Bone marrow (tissue), 2 donors: ENCODE measurements around the gene NPHP3.

Experiments
- DNase-seq, 2 donors: peaks; one replicate each; lab custom pipeline; 2025; lab: John Stamatoyannopoulos, UW

The NPHP3 gene

DNA sequence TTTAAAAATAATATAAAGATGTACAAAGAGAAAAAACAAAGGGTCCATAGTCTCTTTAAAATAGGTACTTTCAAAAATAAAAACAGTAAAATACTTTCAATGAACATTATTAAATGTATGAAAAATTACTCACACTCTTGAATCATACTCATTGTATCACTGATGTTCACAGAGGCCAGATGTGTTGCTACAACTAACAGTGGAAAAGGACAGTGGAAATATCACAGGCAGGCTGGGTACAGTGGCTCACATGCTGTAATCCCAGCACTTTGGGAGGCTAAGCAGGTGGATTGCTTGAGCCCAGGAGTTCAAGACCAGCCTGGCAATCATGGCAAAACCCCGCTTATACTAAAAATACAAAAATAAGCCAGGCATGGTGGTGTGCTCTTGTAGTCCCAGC, 26.8 kb downstream of the NPHP3 start:
- no peak for DNase-seq

DNA sequence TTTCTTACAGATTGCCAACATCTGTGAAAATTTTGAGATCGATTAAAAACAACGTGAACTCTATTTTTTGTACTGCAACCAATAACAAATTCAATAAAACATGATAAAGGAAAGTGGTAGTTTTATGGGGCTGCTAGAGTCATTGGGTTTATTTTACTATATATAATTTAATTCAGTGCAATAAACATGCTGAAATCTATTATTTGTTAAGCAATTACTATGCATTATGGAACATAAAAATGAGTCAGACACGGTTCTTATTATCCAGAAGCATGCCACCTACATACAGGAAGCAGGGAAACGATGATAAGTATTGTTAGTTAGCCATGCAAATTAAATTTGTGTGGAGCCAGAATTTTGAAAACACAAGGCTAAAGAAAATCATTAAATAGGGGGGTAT, 27.2 kb downstream of the NPHP3 start:
- no peak for DNase-seq

DNA sequence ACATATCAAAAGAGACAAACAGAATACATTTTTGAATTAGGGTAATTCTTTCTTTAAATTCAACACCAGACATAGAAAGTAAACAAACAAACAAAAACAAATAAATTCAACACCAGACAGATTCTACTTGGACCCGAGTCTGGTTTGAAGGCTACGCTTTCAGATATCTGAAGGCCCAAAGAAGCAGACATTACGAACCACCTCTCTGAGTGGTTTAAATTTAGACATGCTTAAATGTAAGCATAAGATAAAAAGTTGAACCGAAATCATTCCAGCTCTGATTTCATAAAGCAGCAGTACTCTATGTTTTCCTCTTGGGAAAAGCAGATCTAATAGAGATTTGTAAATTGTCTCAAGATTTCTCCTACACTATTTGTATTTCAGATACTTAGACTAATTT, 32.2 kb downstream of the NPHP3 start:
- no peak for DNase-seq

DNA sequence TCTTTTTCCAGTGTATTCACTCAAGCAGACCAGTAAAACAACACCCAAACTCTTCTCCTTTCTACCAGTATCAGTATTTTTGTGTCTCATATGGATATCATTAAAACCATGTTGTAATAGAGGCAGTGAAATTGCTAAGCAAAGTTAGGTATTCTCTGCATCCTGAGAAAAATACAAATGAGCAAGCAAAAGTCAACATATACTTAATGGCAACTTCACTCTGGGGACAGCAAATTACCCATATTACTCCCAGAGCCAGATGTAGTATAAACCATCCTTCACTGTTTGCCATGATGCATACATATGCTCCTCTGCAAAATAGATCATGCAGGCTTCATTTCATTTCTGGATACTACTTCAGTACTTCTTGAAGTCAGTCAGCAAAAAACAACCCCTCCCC, 40.0 kb downstream of the NPHP3 start:
- DNase-seq: no peak

DNA sequence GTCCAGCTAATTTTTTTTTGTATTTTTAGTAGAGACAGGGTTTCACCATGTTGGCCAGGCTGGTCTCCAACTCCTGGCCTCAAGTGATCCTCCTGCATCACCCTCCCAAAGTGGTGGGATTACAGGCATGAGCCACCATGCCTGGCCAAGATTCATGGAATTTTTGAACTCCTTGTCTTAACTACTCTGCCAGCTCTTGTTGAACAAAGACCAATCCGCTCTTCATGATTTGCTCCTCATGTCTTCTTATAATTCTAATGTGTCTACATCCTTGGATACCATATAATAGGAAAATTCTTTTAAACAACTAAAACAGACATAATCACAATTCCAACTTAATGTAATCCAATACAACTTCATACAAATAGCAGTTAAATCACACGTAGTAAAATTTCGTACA, 40.8 kb downstream of the NPHP3 start:
- DNase-seq: no peak

DNA sequence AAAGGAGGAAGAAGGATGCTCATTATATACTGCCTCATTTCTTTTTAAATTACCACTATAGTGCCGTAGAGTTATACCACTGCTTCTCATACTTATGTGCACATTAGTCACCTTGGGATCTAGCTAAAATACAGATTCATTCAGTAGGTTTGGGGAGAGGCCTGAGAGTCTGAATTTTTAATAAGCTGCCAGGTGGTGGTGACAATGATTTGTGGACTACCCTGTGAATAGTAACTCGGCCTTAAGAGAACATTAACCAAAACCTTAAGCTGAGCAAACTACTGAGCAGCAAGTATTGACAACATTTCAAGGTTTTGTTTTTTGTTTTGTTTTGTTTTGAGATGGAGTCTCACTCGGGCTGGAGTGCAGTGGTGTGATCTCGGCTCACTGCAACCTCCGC, 42.3 kb downstream of the NPHP3 start:
- no peak for DNase-seq

DNA sequence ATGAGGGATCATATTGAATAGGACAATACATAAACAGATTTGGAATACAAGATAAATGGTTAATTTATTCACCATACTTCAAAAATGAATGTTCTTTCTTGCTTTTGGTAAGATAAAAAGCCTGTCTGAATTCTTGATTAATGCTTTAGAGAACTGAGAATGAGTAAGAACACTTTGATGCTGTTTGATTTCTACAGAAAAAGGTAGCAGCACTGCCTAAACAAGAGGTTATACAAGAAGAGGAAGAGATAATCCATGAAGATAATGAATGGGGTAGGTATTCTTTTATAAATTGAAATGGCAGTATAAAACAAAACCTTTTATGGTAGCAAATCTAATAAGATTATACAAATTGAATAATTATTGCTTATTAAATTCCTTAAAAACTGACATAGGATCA, 46.8 kb downstream of the NPHP3 start:
- no peak for DNase-seq

DNA sequence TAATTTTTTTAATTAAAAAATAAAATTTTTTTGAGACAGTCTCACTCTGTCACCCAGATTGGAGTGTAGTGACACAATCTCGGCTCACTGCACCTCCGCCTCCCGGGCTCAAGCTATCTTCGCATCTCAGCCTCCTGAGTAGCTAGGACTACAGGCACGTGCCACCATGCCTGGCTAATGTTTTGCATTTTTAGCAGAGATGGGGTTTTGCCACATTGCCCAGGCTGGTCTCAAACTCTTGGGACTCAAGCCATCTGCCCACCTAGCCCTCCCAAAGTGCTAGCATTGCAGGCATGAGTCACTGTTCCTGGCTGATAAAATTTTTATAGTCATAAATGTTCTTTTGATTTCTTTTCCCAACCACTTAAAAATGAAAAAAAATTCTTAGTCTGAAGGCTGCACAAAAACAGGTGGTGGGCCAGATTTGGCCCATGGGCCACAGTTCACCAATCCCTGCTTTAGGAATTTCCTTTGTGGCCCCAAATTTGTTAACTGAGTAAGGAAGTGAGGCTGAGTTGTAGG, 52.9 kb downstream of the NPHP3 start:
- no peak for DNase-seq

DNA sequence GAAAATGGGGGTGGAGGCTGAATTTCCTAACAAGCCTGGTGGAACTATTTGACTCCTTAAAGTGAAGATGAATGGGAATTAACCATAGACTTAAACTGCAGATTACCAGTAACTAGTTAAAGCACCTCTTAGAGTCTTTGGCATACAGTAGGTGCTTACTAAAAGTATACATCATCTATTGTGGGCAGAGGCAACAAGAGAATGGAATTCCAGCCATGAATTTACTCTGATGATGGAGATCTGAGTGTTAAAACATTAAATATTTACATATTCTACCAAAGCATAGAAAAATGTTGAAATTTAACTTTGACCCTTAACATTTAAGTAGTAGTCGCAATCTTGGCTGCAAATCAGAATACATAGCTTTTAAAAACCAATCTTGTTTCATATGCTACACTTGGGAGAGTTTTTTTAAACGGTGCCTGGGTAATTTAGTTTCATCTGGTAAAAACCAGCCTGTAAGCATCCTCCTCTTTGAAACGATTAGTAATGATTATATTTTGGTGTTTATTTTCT, 56.9 kb downstream of the NPHP3 start:
- no peak for DNase-seq

DNA sequence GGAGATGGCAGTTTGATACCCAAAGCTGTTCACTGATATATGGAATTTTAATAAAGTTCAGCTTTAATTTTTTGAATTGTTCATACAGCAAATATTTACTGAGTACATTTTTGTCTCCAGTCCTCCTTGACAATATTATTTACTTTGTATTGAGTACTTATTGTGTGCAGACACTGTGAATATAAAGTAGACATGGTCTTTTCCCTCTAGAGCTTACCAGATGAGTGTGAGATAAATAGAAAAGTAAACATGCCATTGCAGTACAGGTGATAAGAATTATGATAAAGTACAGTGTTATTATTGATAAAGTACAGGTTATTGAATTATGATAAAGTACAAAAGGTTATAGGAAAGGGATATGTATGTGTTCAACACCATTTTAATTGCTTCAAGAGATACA, 60.0 kb downstream of the NPHP3 start:
- DNase-seq: no peak

DNA sequence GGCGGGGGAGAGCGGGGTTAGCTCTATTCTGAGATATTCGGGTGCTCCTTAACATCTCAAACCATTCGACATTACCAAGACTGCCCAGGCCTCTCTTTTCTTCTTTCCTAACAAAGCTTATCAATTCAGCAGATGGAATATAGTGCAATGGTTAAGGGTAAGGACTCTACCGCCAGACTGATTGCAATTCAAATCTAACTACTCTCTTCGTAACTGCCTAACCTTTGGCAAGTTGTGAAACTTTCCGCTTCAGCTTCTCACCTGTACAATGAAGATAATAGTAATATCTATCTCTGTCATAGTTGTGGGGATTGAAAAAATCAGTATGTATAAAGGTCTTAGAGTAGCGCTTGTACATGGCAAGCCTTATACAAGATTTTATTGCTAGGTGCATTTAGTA, 61.1 kb downstream of the NPHP3 start:
- no peak for DNase-seq

DNA sequence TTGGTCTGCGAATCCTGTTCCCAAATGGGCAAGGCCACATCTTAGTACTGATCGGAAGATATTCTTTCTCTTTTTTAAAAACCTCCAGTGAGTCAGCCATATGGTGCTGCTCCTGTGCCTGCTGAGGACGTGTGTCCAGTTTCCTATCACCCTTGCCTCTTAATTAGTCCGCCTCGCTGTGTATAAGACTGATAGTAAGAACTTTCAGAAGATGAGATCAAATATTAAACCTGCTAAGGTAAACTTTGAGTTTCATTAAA, 61.5 kb downstream of the NPHP3 start:
- peak in 1 of 2 donors; percentile 30 for DNase-seq

DNA sequence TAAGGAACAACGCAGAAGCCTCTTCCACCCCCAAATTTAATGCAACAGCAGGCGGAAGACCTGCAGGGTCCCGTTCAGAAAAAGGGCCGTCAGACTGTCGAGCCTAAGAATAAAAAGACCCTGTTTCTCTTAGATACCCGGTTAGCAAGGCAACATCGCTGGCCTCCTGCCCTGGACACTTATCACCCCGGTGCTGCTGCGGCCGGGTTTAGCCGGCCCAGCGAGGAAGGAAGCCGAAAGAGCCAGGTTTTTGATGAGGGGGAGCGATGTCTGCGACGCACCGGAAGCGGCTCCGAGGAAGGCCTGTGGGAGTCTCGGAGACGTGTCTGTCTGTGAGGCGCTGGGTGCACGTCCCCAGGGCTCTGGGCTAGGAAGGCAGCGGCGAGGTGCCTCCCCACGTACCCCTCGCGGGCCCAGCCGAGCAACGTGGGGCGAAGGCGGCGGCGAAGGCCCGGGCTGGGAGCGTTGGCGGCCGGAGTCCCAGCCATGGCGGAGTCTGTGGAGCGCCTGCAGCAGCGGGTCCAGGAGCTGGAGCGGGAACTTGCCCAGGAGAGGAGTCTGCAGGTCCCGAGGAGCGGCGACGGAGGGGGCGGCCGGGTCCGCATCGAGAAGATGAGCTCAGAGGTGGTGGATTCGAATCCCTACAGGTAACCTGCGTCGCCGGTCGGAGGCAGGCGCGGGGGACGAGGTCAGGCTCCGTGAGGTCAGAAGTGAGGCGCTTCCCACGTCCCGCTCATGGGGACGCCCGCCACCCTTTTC, 62.0 kb downstream of the NPHP3 start, which contains the start of gene UBA5:
TSS of gene UBA5 (plus strand) at position 278 of the 759 bp plus-strand sequence. CDS start at position 487, 209 bp downstream.
- DNase-seq: peak; percentile 38 to 62

DNA sequence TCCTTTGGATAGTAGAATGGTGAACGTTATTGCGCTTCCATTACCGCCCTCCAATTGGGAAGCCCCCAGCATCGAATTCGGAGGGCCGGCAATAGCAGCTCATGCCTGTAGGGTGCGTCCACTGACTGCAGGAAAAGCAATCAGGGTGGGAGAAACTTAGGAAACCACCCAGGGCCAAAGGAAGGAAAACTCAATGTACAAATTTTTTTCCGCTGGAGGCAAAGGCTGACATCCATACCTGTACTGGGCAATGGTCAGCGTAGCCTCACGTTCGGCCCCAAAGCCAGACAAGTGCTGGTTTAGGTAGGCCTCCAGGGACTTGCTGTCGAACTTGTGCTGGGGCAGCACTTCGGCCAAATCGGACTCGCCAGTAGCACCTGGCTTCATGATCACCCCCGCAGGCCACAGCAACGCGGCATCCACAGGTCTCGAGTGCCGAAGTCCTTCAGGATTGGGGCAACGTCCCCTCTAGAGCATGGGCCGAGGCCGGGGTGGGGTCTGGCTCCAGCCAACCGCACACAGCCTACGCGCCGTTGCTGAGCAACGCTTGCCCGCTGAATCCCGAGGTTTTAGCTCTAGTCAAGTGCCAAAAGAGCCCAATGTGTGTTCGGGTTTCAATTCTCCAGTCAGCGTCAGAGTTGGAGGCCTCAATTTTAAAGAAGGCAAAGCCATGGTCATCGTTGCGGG, 62.7 kb downstream of the NPHP3 start, which contains the start of gene ACAD11:
TSS of gene ACAD11 (minus strand) at position 445 of the 687 bp plus-strand sequence. CDS start at position 387, 58 bp downstream.
- DNase-seq: peak; percentile 38 to 65

DNA sequence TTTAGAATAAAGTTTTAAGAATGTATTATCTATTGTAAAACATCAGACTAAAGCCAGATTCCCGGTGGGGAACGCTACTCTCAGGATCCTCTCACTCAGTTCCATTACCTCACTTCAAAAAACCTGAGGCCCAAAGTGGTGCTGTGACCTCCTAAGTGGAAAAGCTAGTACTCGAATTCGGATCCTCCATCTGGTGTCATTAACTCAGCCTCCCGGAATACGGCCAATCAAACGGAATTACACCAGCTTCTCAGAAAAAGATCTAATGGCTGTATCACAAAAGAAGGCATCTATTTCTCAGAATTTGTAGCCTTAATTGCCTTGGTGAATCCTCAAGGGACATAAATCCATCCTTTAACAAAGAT, 63.2 kb downstream of the NPHP3 start:
- DNase-seq: no peak

DNA sequence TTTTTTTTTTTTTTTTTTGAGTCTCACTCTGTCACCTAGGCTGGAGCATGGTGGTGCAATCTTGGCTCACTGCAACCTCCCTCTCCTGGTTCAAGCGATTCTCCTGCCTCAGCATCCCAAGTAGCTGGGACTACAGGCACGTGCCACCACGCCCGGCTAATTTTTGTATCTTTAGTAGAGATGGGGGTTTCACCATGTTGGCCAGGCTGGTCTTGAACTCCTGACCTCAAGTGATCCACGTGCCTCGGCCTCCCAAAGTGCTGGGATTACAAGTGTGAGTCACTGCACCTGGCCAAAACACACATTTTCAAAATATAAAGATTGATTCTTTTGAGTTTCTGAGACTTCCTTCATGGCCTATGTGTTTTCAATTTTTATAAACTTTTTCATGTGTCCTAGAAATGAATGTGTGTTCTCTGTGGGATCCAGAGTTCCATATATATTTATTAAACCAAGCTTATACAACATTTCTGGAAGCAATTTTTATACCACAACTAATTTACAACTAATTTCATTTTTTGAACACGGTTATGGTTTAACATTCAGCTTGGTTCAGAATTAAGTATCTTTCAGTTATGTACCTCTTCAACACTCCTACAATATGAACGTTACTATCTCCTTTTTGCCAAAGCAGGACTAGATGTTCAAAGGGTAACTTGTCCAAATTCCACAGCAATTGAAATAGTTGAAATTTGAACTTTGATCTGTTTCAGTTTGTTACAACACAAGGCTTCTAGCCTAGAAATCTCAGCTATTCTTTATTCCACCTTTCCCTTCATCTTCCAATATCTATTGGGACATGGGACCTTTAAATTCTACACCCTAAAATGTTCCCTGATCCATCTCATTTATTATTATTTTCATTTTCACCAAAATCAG, 64.1 kb downstream of the NPHP3 start:
- DNase-seq: no peak

DNA sequence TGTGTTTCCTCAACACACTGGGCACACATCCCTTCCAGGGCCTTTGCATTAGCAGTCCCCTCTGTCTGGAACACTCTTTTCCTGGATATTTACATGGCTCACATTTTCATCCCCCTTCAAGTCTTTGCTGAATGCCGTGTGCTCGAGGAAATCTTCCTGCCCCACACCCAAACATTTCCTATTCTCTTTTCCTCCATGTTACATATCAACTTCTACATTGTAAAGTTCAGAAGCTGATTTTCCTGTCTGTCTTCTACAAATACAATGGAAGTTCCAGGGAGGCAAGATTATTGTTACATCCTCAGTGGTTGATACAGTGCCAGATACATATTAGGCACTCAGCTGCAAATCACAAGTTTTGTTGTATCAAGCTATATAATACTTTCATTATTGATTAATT, 66.7 kb downstream of the NPHP3 start:
- DNase-seq: no peak

DNA sequence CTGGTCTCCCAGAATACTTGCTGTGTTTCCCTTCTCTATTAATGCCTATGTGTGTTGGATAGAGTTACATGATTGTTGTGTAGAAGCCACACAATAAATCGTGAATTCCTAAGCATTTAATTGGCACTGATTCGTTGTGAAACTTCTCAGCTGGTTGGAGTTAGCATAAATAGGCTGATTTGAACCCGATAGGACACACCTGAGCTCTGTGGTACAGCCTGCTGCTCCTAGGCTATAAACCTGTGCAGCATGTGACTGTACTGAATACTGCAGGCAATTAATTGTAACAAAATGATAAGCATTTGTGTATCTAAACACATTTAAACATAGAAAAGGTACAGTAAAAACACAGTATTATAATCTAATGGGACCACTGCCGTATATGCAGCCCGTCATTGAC, 67.5 kb downstream of the NPHP3 start:
- DNase-seq: no peak

DNA sequence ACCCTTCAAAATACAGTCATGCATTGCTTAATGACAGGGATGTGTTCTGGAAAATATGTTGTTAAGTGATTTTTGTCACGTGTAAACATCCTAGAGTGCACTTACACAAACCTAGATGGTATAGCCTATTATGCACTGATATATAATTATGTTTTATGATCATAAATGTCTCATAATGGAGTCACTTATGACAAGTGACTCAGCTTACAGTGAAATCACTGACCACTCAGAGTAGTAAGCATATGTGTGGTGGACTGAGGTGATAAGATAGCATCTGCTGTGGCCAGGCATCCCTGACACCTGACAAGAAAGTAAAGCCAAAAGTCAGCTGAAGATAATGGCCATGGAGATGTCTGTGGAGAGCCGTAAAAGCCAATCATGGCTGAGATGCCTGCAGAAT, 68.0 kb downstream of the NPHP3 start:
- no peak for DNase-seq

DNA sequence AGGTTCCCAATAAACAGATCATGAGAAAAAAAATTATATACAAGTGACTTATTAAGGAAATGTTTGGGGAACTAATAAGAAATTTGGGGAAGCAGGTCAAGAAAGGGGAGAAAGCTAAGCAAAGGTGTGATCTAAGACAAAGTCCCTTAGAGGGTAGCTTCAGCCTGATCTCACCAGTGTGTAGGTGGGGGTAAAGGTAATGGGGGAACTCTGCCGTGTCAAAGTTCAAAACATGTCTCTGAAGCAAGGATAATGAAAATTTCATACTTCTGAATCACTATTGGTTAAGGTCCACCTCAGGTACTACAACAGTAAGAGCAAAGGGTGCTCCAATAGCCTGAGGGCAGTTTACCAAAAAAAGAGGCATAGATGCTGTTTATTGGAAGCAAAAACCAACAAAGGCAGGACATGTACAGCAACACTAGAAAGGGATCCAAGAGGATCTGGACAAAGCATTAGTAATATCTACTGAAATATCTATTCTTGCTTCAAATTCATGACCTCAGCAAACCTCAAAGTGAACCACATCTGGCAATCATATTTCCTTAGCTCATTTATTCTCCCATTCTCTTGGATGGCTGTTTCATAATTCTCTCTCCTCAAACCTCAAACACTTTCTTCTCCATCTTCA, 69.5 kb downstream of the NPHP3 start:
- no peak for DNase-seq

DNA sequence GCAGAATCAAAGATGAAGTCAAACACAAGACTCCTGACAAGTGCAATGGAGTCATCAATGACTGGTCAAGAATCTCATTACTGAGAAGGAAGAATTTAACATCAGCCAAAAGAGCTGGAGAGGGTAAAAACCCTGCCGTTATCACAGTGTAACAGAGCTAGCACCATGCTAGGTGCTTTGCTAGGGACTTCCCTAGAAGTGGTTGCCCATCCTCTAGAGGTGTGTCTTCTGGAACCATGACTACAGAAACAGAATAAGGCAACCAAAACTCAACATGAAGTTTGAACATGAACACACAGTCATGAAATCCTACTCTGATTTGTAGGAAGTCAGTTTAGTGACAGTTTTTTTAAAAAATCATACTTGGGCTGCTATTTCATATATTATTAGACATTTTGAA, 72.1 kb downstream of the NPHP3 start:
- no peak for DNase-seq

DNA sequence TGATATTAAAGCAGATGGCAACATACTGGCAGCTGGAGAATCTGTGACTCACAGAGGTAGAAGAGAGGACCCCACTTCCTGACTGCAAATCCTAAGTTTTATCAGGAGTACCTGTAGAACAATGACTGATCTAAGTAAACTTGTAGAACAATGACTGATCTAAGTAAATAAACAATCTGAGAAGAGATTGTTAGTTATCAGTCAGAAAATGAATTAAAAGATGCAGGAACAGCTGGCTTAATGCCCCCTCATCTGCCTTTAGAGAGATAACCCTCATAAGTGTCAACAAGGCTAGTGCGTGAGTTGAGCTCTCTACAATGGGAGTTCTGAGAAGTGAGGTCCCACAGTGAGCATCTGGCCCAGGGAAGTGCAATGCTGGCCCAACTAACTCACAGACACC, 77.2 kb downstream of the NPHP3 start:
- DNase-seq: no peak
